ENCODE measurements around the gene ARHGAP18.

DNA sequence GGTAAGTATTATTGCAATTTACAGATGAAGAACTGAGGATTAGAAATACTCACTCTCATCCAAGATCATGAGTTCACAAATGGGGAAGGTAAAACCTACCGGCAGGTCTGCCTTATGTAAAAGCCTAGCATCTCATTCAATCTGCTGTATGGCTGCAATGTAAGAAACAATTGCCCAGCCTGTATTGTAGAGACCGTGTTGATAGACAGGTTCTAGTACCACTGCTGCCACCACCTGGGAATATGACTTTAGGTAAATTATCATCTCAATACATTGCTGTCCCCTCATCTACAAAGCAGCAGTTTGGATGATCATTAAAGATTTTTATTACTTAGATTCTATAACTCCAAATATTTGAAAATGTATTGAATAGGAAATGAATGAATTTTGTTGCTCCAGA lies 23.3 kb upstream of the ARHGAP18 start:
- no peak for TF ChIP-seq PRDM2 (tag by site-specific recombination; IDR thresholded peaks at IDR 0.05; ENCODE audit: borderline replicate concordance)
- no peak for TF ChIP-seq CTCF (tag by site-specific recombination; IDR thresholded peaks at IDR 0.05)
- TF ChIP-seq ZNF19 (tag by site-specific recombination; IDR thresholded peaks at IDR 0.05; ENCODE audit: low read depth), result no peak
- no peak for TF ChIP-seq REPIN1 (tag by site-specific recombination; IDR thresholded peaks at IDR 0.05; ENCODE audit: low read depth)
- TF ChIP-seq PRDM1 (tag by site-specific recombination; IDR thresholded peaks at IDR 0.05), result no peak
- TF ChIP-seq, protein P1, sequence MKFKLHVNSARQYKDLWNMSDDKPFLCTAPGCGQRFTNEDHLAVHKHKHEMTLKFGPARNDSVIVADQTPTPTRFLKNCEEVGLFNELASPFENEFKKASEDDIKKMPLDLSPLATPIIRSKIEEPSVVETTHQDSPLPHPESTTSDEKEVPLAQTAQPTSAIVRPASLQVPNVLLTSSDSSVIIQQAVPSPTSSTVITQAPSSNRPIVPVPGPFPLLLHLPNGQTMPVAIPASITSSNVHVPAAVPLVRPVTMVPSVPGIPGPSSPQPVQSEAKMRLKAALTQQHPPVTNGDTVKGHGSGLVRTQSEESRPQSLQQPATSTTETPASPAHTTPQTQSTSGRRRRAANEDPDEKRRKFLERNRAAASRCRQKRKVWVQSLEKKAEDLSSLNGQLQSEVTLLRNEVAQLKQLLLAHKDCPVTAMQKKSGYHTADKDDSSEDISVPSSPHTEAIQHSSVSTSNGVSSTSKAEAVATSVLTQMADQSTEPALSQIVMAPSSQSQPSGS (tag by site-specific recombination; IDR thresholded peaks at IDR 0.05; ENCODE audit: low read depth), result no peak
- TF ChIP-seq ZNF701 (tag by site-specific recombination; IDR thresholded peaks at IDR 0.05), result no peak
- TF ChIP-seq, protein P2, sequence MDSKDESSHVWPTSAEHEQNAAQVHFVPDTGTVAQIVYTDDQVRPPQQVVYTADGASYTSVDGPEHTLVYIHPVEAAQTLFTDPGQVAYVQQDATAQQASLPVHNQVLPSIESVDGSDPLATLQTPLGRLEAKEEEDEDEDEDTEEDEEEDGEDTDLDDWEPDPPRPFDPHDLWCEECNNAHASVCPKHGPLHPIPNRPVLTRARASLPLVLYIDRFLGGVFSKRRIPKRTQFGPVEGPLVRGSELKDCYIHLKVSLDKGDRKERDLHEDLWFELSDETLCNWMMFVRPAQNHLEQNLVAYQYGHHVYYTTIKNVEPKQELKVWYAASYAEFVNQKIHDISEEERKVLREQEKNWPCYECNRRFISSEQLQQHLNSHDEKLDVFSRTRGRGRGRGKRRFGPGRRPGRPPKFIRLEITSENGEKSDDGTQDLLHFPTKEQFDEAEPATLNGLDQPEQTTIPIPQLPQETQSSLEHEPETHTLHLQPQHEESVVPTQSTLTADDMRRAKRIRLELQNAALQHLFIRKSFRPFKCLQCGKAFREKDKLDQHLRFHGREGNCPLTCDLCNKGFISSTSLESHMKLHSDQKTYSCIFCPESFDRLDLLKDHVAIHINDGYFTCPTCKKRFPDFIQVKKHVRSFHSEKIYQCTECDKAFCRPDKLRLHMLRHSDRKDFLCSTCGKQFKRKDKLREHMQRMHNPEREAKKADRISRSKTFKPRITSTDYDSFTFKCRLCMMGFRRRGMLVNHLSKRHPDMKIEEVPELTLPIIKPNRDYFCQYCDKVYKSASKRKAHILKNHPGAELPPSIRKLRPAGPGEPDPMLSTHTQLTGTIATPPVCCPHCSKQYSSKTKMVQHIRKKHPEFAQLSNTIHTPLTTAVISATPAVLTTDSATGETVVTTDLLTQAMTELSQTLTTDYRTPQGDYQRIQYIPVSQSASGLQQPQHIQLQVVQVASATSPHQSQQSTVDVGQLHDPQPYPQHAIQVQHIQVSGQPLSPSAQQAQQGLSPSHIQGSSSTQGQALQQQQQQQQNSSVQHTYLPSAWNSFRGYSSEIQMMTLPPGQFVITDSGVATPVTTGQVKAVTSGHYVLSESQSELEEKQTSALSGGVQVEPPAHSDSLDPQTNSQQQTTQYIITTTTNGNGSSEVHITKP (tag by site-specific recombination; IDR thresholded peaks at IDR 0.05), result no peak
- no peak for TF ChIP-seq ZNF404 (tag by site-specific recombination; IDR thresholded peaks at IDR 0.05)
